Purkinje cell (primary cell): ENCODE measurements around the gene TSEN2. TPM values are rescaled to one million over a fixed set of nuclear protein-coding genes. Genes with fewer than 3 reads are reported as not detected.

Experiments used
- polyA plus RNA-seq: library from polyadenylated mRNA; unstranded; fragments of >200 nt; fragmentation: Nextera tagmentation; gene quantifications from 2 replicates; pipeline ENCODE4 v1.2.1, GENCODE V29; 2014

Gene TSEN2
- polyA plus RNA-seq = 25.3 and 26.3 TPM in 2 replicates

GRCh38 chr3:12484198-12484982, at the start of gene TSEN2:
TSEN2 (plus strand) TSS chr3:12484480; CDS start chr3:12489801, 5,321 bp downstream.

DNA sequence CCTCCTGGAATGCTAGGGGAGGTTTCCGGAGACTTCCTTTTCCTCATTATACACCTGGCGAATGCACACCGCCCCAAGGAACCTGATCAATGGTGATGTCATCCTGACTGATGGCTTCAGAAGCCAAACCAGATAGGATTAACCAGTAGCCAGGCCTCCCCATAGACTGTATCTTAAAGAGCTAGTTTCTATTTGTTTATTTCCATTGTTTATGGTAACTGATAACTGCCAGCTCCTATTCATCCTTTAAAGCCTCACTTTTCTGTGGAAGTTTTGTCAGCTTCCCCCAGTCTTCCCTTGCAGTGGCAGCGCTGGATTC, 61.2 kb downstream of the TSEN2 start, which contains the start of gene MKRN2OS:
Gene MKRN2OS, minus strand, starts transcription at position 27 of the 319 bp plus-strand sequence. CDS start 35 bp downstream, outside the sequence.

GRCh38 chr3:12556690-12557472, 72.6 kb downstream of the TSEN2 start, which contains the start of gene MKRN2:
MKRN2 (plus strand) TSS chr3:12557087; CDS start chr3:12557151, 64 bp downstream.

Other genes with a start within 250 kb of the TSEN2 start
- gene PPARG, start 195.4 kb upstream of the TSEN2 start, polyA plus RNA-seq = not detected in 2 replicates
- gene MKRN2OS, start 61.0 kb downstream of the TSEN2 start, polyA plus RNA-seq = 4.0 TPM in 1 of 2 replicates, not detected in the other
- 13.7 and 23.7 TPM in 2 replicates for gene MKRN2, start 72.6 kb downstream of the TSEN2 start, polyA plus RNA-seq
- 13.8 and 14.6 TPM in 2 replicates for gene RAF1, start 179.6 kb downstream of the TSEN2 start, polyA plus RNA-seq